MM.1S (cell line): Measurements from ENCODE around the gene BZW2.

Experiments
- DNase-seq: peaks from one replicate; pipeline ENCODE4 v3.0.0-alpha.2; 2015
- H2AFZ ChIP-seq: fragments of 300-600 bp; sonication (generic); 2 replicates; pipeline ENCODE4 v1.6.0; 2016; ENCODE audit warnings: antibody characterized with exemption, low read length
- H3F3A ChIP-seq: fragments of 300-600 bp; sonication (generic); 2 replicates; pipeline ENCODE4 v1.6.1; 2016; ENCODE audit warnings: mild to moderate bottlenecking, antibody characterized with exemption, low read length, moderate library complexity, mixed read lengths; ENCODE audit not compliant: insufficient read depth
- H3K27ac ChIP-seq: fragments of 300-600 bp; sonication (generic); 2 replicates; pipeline ENCODE4 v1.5.1; 2016; ENCODE audit warnings: mild to moderate bottlenecking, low read length
- H3K27me3 ChIP-seq: fragments of 300-600 bp; sonication (generic); replicated peaks from 2 replicates; pipeline ENCODE4 v1.6.0; 2016; ENCODE audit warnings: low read length; ENCODE audit not compliant: insufficient read depth
- H3K36me3 ChIP-seq: fragments of 300-600 bp; sonication (generic); replicated peaks from 2 replicates; pipeline ENCODE4 v1.6.1; 2016; ENCODE audit warnings: mild to moderate bottlenecking, low read length, mixed read lengths; ENCODE audit not compliant: insufficient read depth
- H3K4me1 ChIP-seq: fragments of 300-600 bp; sonication (generic); 2 replicates; pipeline ENCODE4 v1.6.1; 2016; ENCODE audit warnings: low read length, mixed read lengths
- H3K4me2 ChIP-seq: fragments of 300-600 bp; sonication (generic); 2 replicates; pipeline ENCODE4 v1.6.0; 2016; ENCODE audit warnings: low read depth, low read length
- H3K4me3 ChIP-seq: fragments of 300-600 bp; sonication (generic); 2 replicates; pipeline ENCODE4 v1.5.1; 2016; ENCODE audit warnings: low read length, mixed read lengths
- H3K79me2 ChIP-seq: fragments of 300-600 bp; sonication (generic); 2 replicates; pipeline ENCODE4 v1.6.1; 2016; ENCODE audit warnings: mixed run types, low read length, mixed read lengths
- H3K9ac ChIP-seq: fragments of 300-600 bp; sonication (generic); 2 replicates; pipeline ENCODE4 v1.6.1; 2016; ENCODE audit warnings: low read length, mixed read lengths
- H3K9me2 ChIP-seq: fragments of 300-600 bp; sonication (generic); replicated peaks from 2 replicates; pipeline ENCODE4 v1.6.1; 2016; ENCODE audit warnings: mild to moderate bottlenecking, low read length, mixed read lengths; ENCODE audit not compliant: insufficient read depth
- H3K9me3 ChIP-seq: fragments of 300-600 bp; sonication (generic); replicated peaks from 2 replicates; pipeline ENCODE4 v1.6.1; 2016; ENCODE audit warnings: mild to moderate bottlenecking, low read length, mixed read lengths; ENCODE audit not compliant: insufficient read depth
- H4K20me1 ChIP-seq: fragments of 300-600 bp; sonication (generic); 2 replicates; pipeline ENCODE4 v1.6.1; 2016; ENCODE audit warnings: mild to moderate bottlenecking, low read length, moderate library complexity, mixed read lengths; ENCODE audit not compliant: insufficient read depth
- EZH2 ChIP-seq: fragments of 300-600 bp; sonication (generic); optimal IDR thresholded peaks from 2 replicates; pipeline ENCODE3; 2017; ENCODE audit warnings: low read depth, mild to moderate bottlenecking, antibody characterized with exemption, low read length, mixed read lengths
- EZH2phosphoT487 ChIP-seq: fragments of 300-600 bp; sonication (generic); IDR thresholded peaks from 2 replicates; pipeline ENCODE4 v1.6.1; 2018; ENCODE audit warnings: antibody characterized with exemption, low read length
- TF ChIP-seq, protein P1 (sequence below): fragments of 300-600 bp; sonication (generic); IDR thresholded peaks from 2 replicates; pipeline ENCODE4 v1.5.1; 2016; ENCODE audit warnings: antibody characterized with exemption, low read length, mixed read lengths

Gene BZW2

DNA sequence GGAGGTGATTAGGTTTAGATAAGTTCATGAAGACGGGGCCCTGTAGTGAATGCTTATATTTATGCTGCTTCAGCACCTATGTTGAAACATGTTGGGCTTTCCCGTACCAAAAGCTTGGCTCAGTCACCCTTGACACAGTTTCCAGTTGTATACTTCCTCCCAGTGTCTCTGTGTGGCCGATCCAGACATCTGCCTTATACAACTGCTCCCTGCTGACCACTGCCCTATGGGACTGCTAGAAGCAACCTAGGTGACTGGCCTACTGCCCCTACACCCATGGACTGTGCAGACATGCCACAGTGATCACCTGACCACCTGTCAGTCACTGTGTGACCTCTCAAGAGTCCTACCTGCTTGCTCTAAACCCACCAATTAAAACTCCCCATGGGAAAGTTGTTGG, 85.0 kb downstream of the BZW2 start:
- H3K27me3 ChIP-seq, result no peaks in the 10 kb centered on the region
- no peak overlapping the region for H3K4me2 ChIP-seq
- no peak for DNase-seq
- no peaks in the 10 kb centered on the region for H3K9me2 ChIP-seq
- TF ChIP-seq, protein P1, sequence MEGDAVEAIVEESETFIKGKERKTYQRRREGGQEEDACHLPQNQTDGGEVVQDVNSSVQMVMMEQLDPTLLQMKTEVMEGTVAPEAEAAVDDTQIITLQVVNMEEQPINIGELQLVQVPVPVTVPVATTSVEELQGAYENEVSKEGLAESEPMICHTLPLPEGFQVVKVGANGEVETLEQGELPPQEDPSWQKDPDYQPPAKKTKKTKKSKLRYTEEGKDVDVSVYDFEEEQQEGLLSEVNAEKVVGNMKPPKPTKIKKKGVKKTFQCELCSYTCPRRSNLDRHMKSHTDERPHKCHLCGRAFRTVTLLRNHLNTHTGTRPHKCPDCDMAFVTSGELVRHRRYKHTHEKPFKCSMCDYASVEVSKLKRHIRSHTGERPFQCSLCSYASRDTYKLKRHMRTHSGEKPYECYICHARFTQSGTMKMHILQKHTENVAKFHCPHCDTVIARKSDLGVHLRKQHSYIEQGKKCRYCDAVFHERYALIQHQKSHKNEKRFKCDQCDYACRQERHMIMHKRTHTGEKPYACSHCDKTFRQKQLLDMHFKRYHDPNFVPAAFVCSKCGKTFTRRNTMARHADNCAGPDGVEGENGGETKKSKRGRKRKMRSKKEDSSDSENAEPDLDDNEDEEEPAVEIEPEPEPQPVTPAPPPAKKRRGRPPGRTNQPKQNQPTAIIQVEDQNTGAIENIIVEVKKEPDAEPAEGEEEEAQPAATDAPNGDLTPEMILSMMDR, result no peak
- TF ChIP-seq EZH2phosphoT487 (no peak), EZH2 (no peak)
- H3K9ac ChIP-seq, result no peak overlapping the region
- no peak overlapping the region for H2AFZ ChIP-seq
- no peaks in the 10 kb centered on the region for H3K36me3 ChIP-seq
- H3F3A ChIP-seq, result no peaks in the 10 kb centered on the region
- H3K9me3 ChIP-seq, result no peaks in the 10 kb centered on the region
- H3K4me3 ChIP-seq, result no peak overlapping the region
- H3K27ac ChIP-seq, result no peak overlapping the region
- H4K20me1 ChIP-seq, result no peaks in the 10 kb centered on the region
- no peaks in the 10 kb centered on the region for H3K4me1 ChIP-seq
- H3K79me2 ChIP-seq, result no peaks in the 10 kb centered on the region

DNA sequence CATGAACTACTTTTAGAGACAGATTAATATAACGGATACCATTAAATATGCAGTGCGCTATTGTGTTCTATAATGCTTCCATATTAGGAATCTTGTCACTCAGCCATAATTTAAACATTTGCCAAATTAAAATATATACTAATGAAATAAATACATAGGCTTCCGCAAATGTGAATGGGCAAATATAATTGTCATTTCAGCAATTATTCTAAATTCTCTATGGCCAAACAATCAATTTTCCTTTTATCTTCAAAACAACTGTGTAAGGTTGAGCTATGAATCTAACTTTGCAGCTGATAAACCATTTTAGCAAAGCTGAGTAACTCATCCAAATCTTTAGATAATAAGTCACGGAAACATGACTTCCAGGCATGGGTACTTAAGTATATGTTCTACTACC, 86.8 kb downstream of the BZW2 start:
- H3K27ac ChIP-seq, result no peak overlapping the region
- H4K20me1 ChIP-seq, result no peaks in the 10 kb centered on the region
- no peaks in the 10 kb centered on the region for H3K36me3 ChIP-seq
- H3K4me2 ChIP-seq, result no peak overlapping the region
- H3K9ac ChIP-seq, result no peak overlapping the region
- H3K79me2 ChIP-seq, result no peaks in the 10 kb centered on the region
- no peak for DNase-seq
- no peaks in the 10 kb centered on the region for H3K27me3 ChIP-seq
- TF ChIP-seq, protein P1, result no peak
- TF ChIP-seq EZH2 (no peak), EZH2phosphoT487 (no peak)
- no peaks in the 10 kb centered on the region for H3K4me1 ChIP-seq
- H3K9me2 ChIP-seq, result no peaks in the 10 kb centered on the region
- no peak overlapping the region for H2AFZ ChIP-seq
- H3K4me3 ChIP-seq, result no peak overlapping the region
- no peaks in the 10 kb centered on the region for H3F3A ChIP-seq
- H3K9me3 ChIP-seq, result no peaks in the 10 kb centered on the region

DNA sequence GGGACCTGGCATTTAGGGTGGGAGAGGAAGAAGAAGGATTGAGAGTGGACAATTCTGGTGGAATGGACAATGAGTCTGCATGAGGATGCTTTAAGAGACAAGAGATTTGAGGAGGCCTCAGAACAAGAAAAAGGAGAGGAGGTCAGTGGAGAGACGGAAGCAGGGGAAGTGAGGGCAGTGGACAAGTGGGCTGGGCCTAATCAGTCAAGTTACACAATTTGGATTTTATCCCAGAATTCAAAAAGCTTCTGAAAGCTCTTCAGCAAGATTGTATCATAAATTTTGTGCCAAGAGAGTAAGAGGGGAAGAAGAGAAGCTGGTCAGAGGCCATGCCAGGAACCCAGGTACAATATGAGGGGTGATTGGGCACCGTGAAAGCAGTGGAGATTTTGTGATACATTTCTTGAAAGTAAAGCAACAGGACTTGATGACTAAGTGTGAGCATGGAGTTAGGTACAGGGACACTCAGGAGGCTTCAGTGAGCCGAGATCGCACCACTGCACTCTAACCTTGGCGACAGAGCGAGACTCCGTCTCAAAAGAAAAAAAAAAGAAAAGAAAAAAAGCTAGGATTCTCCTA, 88.3 kb downstream of the BZW2 start:
- DNase-seq, result no peak
- Histone ChIP-seq H3K4me2 (no peak overlapping the region), H3K4me1 (no peaks in the 10 kb centered on the region), H2AFZ (no peak overlapping the region), H3K9me3 (no peaks in the 10 kb centered on the region), H3F3A (no peaks in the 10 kb centered on the region), H3K9ac (no peak overlapping the region), H3K36me3 (no peaks in the 10 kb centered on the region), H3K27me3 (no peaks in the 10 kb centered on the region), H3K27ac (no peak overlapping the region), H3K79me2 (no peaks in the 10 kb centered on the region), H3K9me2 (no peaks in the 10 kb centered on the region), H3K4me3 (no peak overlapping the region), H4K20me1 (no peaks in the 10 kb centered on the region)
- TF ChIP-seq EZH2phosphoT487, result no peak
- no peak for TF ChIP-seq EZH2
- TF ChIP-seq, protein P1, result no peak
